A549 (cell line): ENCODE data around the gene LILRA1. TPM values are rescaled to one million over a fixed set of nuclear protein-coding genes. Genes with fewer than 3 reads are reported as not detected.

Experiments
- ATAC-seq, 2 experiments: fragments of 200-7000 bp in 1 of 2; fragments of >200 bp in 1 of 2; cut with Nextera tagmentation in 1 of 2; cut with Tn5 transposase in 1 of 2; 3 replicates each; pipeline versions ENCODE4 v1.8.0 to v1.9.1; 2018 to 2020; ENCODE audit warnings: mild to moderate bottlenecking in 1 of 2, moderate library complexity in 1 of 2
- CTCF ChIA-PET: fragments of 300-600 bp; sonication (Branson Sonifier 250); formaldehyde crosslinking; extraction: SDS; loops from one replicate; lab custom pipeline; 2021; ENCODE audit warnings: antibody characterized with exemption, inconsistent platforms; lab: Yijun Ruan, JAX
- POLR2A ChIA-PET: fragments of 350-600 bp; formaldehyde crosslinking; extraction: SDS; loops from one replicate; lab custom pipeline; 2021; ENCODE audit warnings: antibody characterized with exemption, inconsistent platforms; lab: Yijun Ruan, JAX
- DNase-seq, 2 experiments: peaks; one replicate each; pipeline versions ENCODE4 v3.0.0 to v3.0.0-alpha.2; 2011 to 2016; ENCODE audit warnings: low read depth in 1 of 2, low spot score in 1 of 2
- FAIRE-seq: peaks from 2 replicates; lab custom pipeline; 2011; peaks lifted over from hg19 to GRCh38; lab: Jason Lieb, UNC
- H3K27ac ChIP-seq, 2 experiments: fragments of >200 bp; sonication (Bioruptor Twin); formaldehyde crosslinking; 3 replicates each; pipeline ENCODE4 v1.5.1; 2016 to 2017
- H3K4me1 ChIP-seq: fragments of >200 bp; sonication (Bioruptor Twin); formaldehyde crosslinking; 3 replicates; pipeline ENCODE4 v1.6.1; 2016
- H3K4me2 ChIP-seq: fragments of >200 bp; sonication (Bioruptor Twin); formaldehyde crosslinking; 3 replicates; pipeline ENCODE4 v1.6.1; 2016
- H3K4me3 ChIP-seq: fragments of >200 bp; sonication (Bioruptor Twin); formaldehyde crosslinking; 3 replicates; pipeline ENCODE4 v1.5.1; 2016
- H3K9me3 ChIP-seq: fragments of >200 bp; sonication (Bioruptor Twin); formaldehyde crosslinking; 3 replicates; pipeline ENCODE4 v1.6.1; 2016
- ATOH8 ChIP-seq: fragments of 250-450 bp; sonication (Bioruptor Pico); IDR thresholded peaks from 2 replicates; pipeline ENCODE4 v1.5.0; 2020; ENCODE audit warnings: low read depth, mild to moderate bottlenecking, moderate library complexity
- BHLHE40 ChIP-seq: IDR thresholded peaks from 2 replicates; pipeline ENCODE4 v1.6.1; 2012; ENCODE audit warnings: low read depth, low read length, inconsistent platforms
- CBX8 ChIP-seq: fragments of 200-600 bp; sonication (generic); IDR thresholded peaks from 2 replicates; pipeline ENCODE4 v1.6.1; 2016
- CEBPB ChIP-seq, 2 experiments: fragments of >200 bp in 1 of 2; sonication (Bioruptor Twin) in 1 of 2; formaldehyde crosslinking in 1 of 2; IDR thresholded peaks; 2 replicates each; pipeline ENCODE4 v1.6.1; 2012 to 2016
- CHD4 ChIP-seq: fragments of 200-600 bp; sonication (generic); IDR thresholded peaks from 2 replicates; pipeline ENCODE4 v1.6.1; 2016; ENCODE audit warnings: antibody characterized with exemption, mild to moderate bottlenecking, borderline replicate concordance
- EP300 ChIP-seq, 2 experiments: fragments of >200 bp; sonication (Bioruptor Twin); formaldehyde crosslinking; IDR thresholded peaks; 2 replicates in 1 of 2; 3 replicates in 1 of 2; pipeline ENCODE4 v1.6.1; 2016 to 2017
- ESRRA ChIP-seq: fragments of 150-350 bp; IDR thresholded peaks from 2 replicates; pipeline ENCODE4 v1.6.1; 2014; ENCODE audit warnings: mild to moderate bottlenecking, low read length, borderline replicate concordance
- FOSL2 ChIP-seq, 2 experiments: fragments of 450-650 bp in 1 of 2; fragments of >200 bp in 1 of 2; sonication (Bioruptor Twin) in 1 of 2; formaldehyde crosslinking; IDR thresholded peaks; 2 replicates each; pipeline versions ENCODE4 v1.5.0 to v1.6.1; 2016 to 2020; ENCODE audit warnings: mild to moderate bottlenecking in 1 of 2, moderate library complexity in 1 of 2
- JUNB ChIP-seq: fragments of >200 bp; sonication (Bioruptor Twin); formaldehyde crosslinking; IDR thresholded peaks from 2 replicates; pipeline ENCODE4 v1.6.1; 2016
- KDM5A ChIP-seq: fragments of 200-600 bp; sonication (generic); IDR thresholded peaks from 2 replicates; pipeline ENCODE4 v1.6.1; 2016; ENCODE audit warnings: antibody characterized with exemption, mild to moderate bottlenecking
- MAFK ChIP-seq: fragments of 450-650 bp; IDR thresholded peaks from 2 replicates; pipeline ENCODE4 v1.6.1; 2014; ENCODE audit not compliant: partially characterized antibody
- NFE2L2 ChIP-seq: fragments of 150-350 bp; conservative IDR thresholded peaks from 2 replicates; pipeline ENCODE4 v1.6.1; 2014; ENCODE audit warnings: low read length
- NPAS2 ChIP-seq: fragments of 250-450 bp; sonication (Bioruptor Pico); IDR thresholded peaks from 2 replicates; pipeline ENCODE4 v1.8.0; 2022; ENCODE audit warnings: mild to moderate bottlenecking, moderate library complexity, borderline replicate concordance
- NR3C1 ChIP-seq: fragments of >200 bp; sonication (Bioruptor Twin); formaldehyde crosslinking; IDR thresholded peaks from 3 replicates; pipeline ENCODE4 v1.6.1; 2017
- POLR2AphosphoS2 ChIP-seq: conservative IDR thresholded peaks from 2 replicates; pipeline ENCODE4 v1.6.1; 2012; ENCODE audit warnings: low read length, improper control_type of control experiment, inconsistent platforms
- RAD21 ChIP-seq, 2 experiments: fragments of >200 bp in 1 of 2; sonication (Bioruptor Twin) in 1 of 2; formaldehyde crosslinking in 1 of 2; IDR thresholded peaks in 1 of 2; conservative IDR thresholded peaks in 1 of 2; 2 replicates in 1 of 2; 3 replicates in 1 of 2; pipeline ENCODE4 v1.6.1; 2012 to 2018; ENCODE audit warnings: inconsistent platforms in 1 of 2
- RFX5 ChIP-seq: fragments of 450-650 bp; IDR thresholded peaks from 2 replicates; pipeline ENCODE4 v1.7.1; 2014; ENCODE audit warnings: antibody characterized with exemption, mild to moderate bottlenecking, moderate library complexity
- RNF2 ChIP-seq: fragments of 200-600 bp; sonication (generic); IDR thresholded peaks from 2 replicates; pipeline ENCODE4 v1.6.1; 2016; ENCODE audit warnings: low read depth, mild to moderate bottlenecking, antibody characterized with exemption, moderate library complexity, borderline replicate concordance
- ZFP36 ChIP-seq: fragments of 450-650 bp; IDR thresholded peaks from 2 replicates; pipeline ENCODE4 v1.6.1; 2014; ENCODE audit warnings: borderline replicate concordance; ENCODE audit not compliant: partially characterized antibody
- ZSCAN20 ChIP-seq: fragments of 250-450 bp; sonication (Bioruptor Pico); IDR thresholded peaks from 2 replicates; pipeline ENCODE4 v1.8.0; 2022; ENCODE audit warnings: mild to moderate bottlenecking, moderate library complexity
- WGBS: methylation state at CpG from one replicate; pipeline ENCODE4 v1.1.6; 2017; ENCODE audit errors: missing lambda C conversion rate; 5-methylcytosine and 5-hydroxymethylcytosine counted together
- polyA plus RNA-seq, 4 experiments: library from polyadenylated mRNA; depleted of rRNA in 3 of 4; stranded (reverse); fragments of >200 nt; fragmentation: RNase III in 1 of 4; extraction: RNeasy Plus Mini Kit Qiagen cat#74134 plus additional on column Dnase treatment in 1 of 4; gene quantifications; 2 replicates in 3 of 4; 3 replicates in 1 of 4; pipeline ENCODE4 v1.2.3, GENCODE V29; 2011 to 2017
- TF ChIP-seq, protein P1 (sequence below): fragments of >200 bp; sonication (Bioruptor Twin); formaldehyde crosslinking; IDR thresholded peaks from 2 replicates; pipeline ENCODE4 v1.6.1; 2016
- TF ChIP-seq, protein P2 (sequence below): fragments of 200-600 bp; sonication (generic); IDR thresholded peaks from 2 replicates; pipeline ENCODE4 v1.6.1; 2016; ENCODE audit warnings: antibody characterized with exemption, mild to moderate bottlenecking, moderate library complexity
- TF ChIP-seq, protein P3 (sequence below): IDR thresholded peaks from 2 replicates; pipeline ENCODE4 v1.6.1; 2012

LILRA1 gene
- polyA plus RNA-seq, 2 of the 4 experiments (the other 2 are of a cell fraction) = not detected

- Histone ChIP-seq H3K4me3 (no peak overlapping the region), H3K9me3 (peaks cover 19% of the 10 kb centered on the region; the same call in 2 of the 3 replicates), H3K4me2 (no peak overlapping the region), H3K4me1 (no peaks in the 10 kb centered on the region), H3K27ac (no peak overlapping the region)
- TF ChIP-seq, protein P1, sequence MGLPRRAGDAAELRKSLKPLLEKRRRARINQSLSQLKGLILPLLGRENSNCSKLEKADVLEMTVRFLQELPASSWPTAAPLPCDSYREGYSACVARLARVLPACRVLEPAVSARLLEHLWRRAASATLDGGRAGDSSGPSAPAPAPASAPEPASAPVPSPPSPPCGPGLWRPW = no peak
- no peak for TF ChIP-seq CBX8
- TF ChIP-seq KDM5A = no peak
- TF ChIP-seq RNF2 = no peak
- no peak for TF ChIP-seq ATOH8
- no peak for TF ChIP-seq ZSCAN20 (CRISPR knock-in tag)
- no peak for TF ChIP-seq JUNB
- TF ChIP-seq CEBPB (IDR thresholded peaks at IDR 0.05) = no peak
- no peak for TF ChIP-seq CHD4
- no peak for TF ChIP-seq BHLHE40
- TF ChIP-seq NPAS2 (CRISPR knock-in tag) = no peak
- TF ChIP-seq FOSL2 (IDR thresholded peaks at IDR 0.05) = no peak
- TF ChIP-seq FOSL2 (CRISPR knock-in tag; IDR thresholded peaks at IDR 0.05) = no peak
- TF ChIP-seq EP300 (IDR thresholded peaks at IDR 0.05) = no peak
- ChIA-PET CTCF (no interaction called here), POLR2A (no interaction called here)
- 30% methylated on average over 7 of the region's 7 CpGs for WGBS
- ATAC-seq = no peak
- FAIRE-seq = no peak
- DNase-seq = no peak
Observed at GRCh38 chr19:54608205-54608604, 14.8 kb downstream of the LILRA1 start.

DNA sequence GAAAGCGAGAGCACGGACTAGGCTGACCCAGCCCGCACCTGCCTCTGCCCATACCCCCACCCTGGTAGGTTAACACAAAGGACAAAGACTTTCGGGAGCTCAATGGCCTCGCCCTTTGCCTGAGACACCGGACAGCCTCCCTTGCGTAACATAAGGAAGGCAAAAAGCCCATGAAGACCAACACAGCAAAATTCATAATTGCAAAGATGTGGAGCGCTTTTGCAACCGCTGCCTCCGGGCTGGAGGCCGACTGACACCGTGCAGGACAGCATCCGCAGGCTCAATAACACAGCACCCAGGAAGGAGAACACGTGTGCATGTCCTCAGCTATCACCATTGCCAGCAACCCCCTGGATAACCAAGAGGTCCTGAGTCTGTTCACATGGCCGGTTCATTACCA lies 15.4 kb downstream of the LILRA1 start:
- Histone ChIP-seq H3K4me3 (no peak overlapping the region), H3K4me1 (no peaks in the 10 kb centered on the region), H3K4me2 (no peak overlapping the region), H3K9me3 (peaks cover 19% of the 10 kb centered on the region; the same call in 2 of the 3 replicates), H3K27ac (no peak overlapping the region)
- no peak for ATAC-seq
- ChIA-PET CTCF (no interaction called here), POLR2A (no interaction called here)
- FAIRE-seq = no peak
- TF ChIP-seq CBX8 (no peak), ZSCAN20 (CRISPR knock-in tag) (no peak), ZFP36 (no peak), RAD21 (conservative IDR thresholded peaks at IDR 0.05 in 1 of 2, IDR thresholded peaks at IDR 0.05 in 1 of 2) (no peak)
- 15% methylated on average over 15 of the region's 15 CpGs for WGBS
- no peak for DNase-seq

DNA sequence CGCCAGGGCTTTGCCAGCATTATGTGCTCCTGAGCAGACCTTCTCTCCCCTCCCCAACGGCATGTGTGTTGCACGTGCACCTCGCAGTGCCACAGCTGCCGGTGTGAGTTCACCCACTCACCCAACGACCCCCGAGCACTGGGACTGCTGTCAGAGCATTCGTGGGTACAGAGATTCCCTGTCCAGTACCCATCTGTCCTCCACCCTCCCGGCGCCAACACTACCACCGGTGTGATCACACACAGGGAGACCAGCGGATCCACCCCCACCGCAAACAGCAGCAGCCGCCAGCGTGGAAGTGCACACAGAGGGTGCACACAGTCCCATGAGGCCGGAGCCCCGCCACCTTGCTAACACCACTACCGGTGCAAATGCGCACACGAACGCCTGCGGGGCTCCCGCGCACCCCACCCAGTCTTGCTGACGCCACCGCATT lies 15.9 kb downstream of the LILRA1 start:
- no peak for DNase-seq
- no peak for ATAC-seq
- POLR2A ChIA-PET = no interaction called here
- CTCF ChIA-PET = no interaction called here
- Histone ChIP-seq H3K9me3 (peaks cover 17% of the 10 kb centered on the region; the same call in 2 of the 3 replicates), H3K4me3 (no peak overlapping the region), H3K4me1 (no peaks in the 10 kb centered on the region), H3K27ac (no peak overlapping the region), H3K4me2 (no peak overlapping the region)
- FAIRE-seq = no peak
- 54% methylated on average over 22 of the region's 26 CpGs for WGBS
- TF ChIP-seq, protein P1 = no peak

- FAIRE-seq (no peak), ATAC-seq (no peak), DNase-seq (no peak)
- Histone ChIP-seq H3K4me3 (no peak overlapping the region), H3K4me2 (no peak overlapping the region), H3K9me3 (0 out of 3 replicates have a peak, but pooled peaks cover 3% of the 10 kb centered on the region), H3K4me1 (no peaks in the 10 kb centered on the region), H3K27ac (no peak overlapping the region)
- POLR2A ChIA-PET = no interaction called here
- WGBS = 4% methylated on average over 1 of the region's 1 CpG
- CTCF ChIA-PET = no interaction called here
- TF ChIP-seq MAFK = no peak
- no peak for TF ChIP-seq NR3C1
- TF ChIP-seq, protein P1 = no peak
- no peak for TF ChIP-seq ESRRA
- TF ChIP-seq, protein P2, sequence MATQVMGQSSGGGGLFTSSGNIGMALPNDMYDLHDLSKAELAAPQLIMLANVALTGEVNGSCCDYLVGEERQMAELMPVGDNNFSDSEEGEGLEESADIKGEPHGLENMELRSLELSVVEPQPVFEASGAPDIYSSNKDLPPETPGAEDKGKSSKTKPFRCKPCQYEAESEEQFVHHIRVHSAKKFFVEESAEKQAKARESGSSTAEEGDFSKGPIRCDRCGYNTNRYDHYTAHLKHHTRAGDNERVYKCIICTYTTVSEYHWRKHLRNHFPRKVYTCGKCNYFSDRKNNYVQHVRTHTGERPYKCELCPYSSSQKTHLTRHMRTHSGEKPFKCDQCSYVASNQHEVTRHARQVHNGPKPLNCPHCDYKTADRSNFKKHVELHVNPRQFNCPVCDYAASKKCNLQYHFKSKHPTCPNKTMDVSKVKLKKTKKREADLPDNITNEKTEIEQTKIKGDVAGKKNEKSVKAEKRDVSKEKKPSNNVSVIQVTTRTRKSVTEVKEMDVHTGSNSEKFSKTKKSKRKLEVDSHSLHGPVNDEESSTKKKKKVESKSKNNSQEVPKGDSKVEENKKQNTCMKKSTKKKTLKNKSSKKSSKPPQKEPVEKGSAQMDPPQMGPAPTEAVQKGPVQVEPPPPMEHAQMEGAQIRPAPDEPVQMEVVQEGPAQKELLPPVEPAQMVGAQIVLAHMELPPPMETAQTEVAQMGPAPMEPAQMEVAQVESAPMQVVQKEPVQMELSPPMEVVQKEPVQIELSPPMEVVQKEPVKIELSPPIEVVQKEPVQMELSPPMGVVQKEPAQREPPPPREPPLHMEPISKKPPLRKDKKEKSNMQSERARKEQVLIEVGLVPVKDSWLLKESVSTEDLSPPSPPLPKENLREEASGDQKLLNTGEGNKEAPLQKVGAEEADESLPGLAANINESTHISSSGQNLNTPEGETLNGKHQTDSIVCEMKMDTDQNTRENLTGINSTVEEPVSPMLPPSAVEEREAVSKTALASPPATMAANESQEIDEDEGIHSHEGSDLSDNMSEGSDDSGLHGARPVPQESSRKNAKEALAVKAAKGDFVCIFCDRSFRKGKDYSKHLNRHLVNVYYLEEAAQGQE = no peak
- no peak for TF ChIP-seq NFE2L2
- TF ChIP-seq, protein P3, sequence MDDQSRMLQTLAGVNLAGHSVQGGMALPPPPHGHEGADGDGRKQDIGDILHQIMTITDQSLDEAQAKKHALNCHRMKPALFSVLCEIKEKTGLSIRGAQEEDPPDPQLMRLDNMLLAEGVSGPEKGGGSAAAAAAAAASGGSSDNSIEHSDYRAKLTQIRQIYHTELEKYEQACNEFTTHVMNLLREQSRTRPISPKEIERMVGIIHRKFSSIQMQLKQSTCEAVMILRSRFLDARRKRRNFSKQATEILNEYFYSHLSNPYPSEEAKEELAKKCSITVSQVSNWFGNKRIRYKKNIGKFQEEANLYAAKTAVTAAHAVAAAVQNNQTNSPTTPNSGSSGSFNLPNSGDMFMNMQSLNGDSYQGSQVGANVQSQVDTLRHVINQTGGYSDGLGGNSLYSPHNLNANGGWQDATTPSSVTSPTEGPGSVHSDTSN = no peak
- no peak for TF ChIP-seq POLR2AphosphoS2
- no peak for TF ChIP-seq RFX5
Observed at GRCh38 chr19:54612428-54612827, 19.0 kb downstream of the LILRA1 start.
